Osteocyte (in vitro differentiated cells): ENCODE measurements around the gene PAPLN. TPM values are rescaled to one million over a fixed set of nuclear protein-coding genes. Genes with fewer than 3 reads are reported as not detected.

Experiments
- DNase-seq: peaks from one replicate; pipeline ENCODE4 v3.0.0; 2021; ENCODE audit warnings: mixed read lengths; ENCODE audit not compliant: unreplicated experiment; ENCODE audit errors: extremely low spot score
- H3K27ac Mint-ChIP-seq: one replicate; pipeline ENCODE4 v1.8.0; 2021; ENCODE audit warnings: mild to moderate bottlenecking, mixed read lengths; ENCODE audit not compliant: unreplicated experiment
- H3K27me3 Mint-ChIP-seq: one replicate; pipeline ENCODE4 v1.8.0; 2021; ENCODE audit warnings: mixed read lengths; ENCODE audit not compliant: unreplicated experiment
- H3K36me3 Mint-ChIP-seq: one replicate; pipeline ENCODE4 v1.8.0; 2021; ENCODE audit warnings: mixed read lengths; ENCODE audit not compliant: unreplicated experiment
- H3K4me1 Mint-ChIP-seq: one replicate; pipeline ENCODE4 v1.8.0; 2021; ENCODE audit warnings: mixed read lengths; ENCODE audit not compliant: unreplicated experiment
- H3K4me3 Mint-ChIP-seq: one replicate; pipeline ENCODE4 v1.8.0; 2021; ENCODE audit warnings: mild to moderate bottlenecking, moderate library complexity, mixed read lengths; ENCODE audit not compliant: unreplicated experiment
- H3K9me3 Mint-ChIP-seq: one replicate; pipeline ENCODE4 v1.8.0; 2021; ENCODE audit warnings: mixed read lengths; ENCODE audit not compliant: unreplicated experiment
- total RNA-seq: library from RNA; stranded (reverse); gene quantifications from 2 replicates; pipeline ENCODE4 v1.2.1, GENCODE V29; 2021
- TF ChIP-seq, protein P1 (sequence below): fragments of 200-600 bp; sonication (generic); IDR thresholded peaks from 2 replicates; pipeline ENCODE4 v1.5.0; 2021; ENCODE audit warnings: antibody characterized with exemption, mild to moderate bottlenecking, moderate library complexity

PAPLN gene
- total RNA-seq, 1 donor from 2014 or later = 44.3 TPM

DNA sequence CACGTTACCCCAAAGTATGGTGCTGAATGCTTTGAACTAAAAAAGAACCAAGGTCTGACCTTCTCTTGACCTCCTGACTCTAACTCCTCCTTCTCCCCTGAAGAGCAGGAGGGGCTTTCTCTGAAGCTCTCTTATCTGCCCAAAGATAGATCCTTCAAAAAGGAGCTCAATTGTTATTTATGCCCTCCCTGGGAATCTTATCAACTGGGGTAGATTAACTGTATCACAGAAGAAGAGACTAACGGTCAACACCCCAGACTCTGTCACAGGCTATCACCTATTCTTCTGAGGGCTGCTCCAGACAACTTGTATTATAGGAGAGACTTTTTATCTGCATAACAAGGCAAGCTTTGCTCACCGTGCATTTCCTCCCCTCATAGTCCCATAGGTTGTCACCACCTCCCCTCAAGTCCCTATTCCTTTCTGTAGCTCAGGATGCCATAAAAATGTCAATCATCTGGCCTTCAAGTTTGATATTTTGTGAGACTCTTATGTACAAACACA lies 86.6 kb downstream of the PAPLN start:
- H3K4me1 Mint-ChIP-seq = peaks cover 12% of the 10 kb centered on the region
- no peak overlapping the region for H3K4me3 Mint-ChIP-seq
- H3K27ac Mint-ChIP-seq = no peak overlapping the region
- peaks cover 6% of the 10 kb centered on the region for H3K36me3 Mint-ChIP-seq
- no peak for DNase-seq
- TF ChIP-seq, protein P1, sequence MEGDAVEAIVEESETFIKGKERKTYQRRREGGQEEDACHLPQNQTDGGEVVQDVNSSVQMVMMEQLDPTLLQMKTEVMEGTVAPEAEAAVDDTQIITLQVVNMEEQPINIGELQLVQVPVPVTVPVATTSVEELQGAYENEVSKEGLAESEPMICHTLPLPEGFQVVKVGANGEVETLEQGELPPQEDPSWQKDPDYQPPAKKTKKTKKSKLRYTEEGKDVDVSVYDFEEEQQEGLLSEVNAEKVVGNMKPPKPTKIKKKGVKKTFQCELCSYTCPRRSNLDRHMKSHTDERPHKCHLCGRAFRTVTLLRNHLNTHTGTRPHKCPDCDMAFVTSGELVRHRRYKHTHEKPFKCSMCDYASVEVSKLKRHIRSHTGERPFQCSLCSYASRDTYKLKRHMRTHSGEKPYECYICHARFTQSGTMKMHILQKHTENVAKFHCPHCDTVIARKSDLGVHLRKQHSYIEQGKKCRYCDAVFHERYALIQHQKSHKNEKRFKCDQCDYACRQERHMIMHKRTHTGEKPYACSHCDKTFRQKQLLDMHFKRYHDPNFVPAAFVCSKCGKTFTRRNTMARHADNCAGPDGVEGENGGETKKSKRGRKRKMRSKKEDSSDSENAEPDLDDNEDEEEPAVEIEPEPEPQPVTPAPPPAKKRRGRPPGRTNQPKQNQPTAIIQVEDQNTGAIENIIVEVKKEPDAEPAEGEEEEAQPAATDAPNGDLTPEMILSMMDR = no peak
- no peaks in the 10 kb centered on the region for H3K9me3 Mint-ChIP-seq
- H3K27me3 Mint-ChIP-seq = no peaks in the 10 kb centered on the region

Other genes starting within 250 kb of the PAPLN start
- 38.1 and 41.5 TPM in 2 replicates for gene ZFYVE1, start 210.4 kb upstream of the PAPLN start, total RNA-seq
- 58.6 and 62.7 TPM in 2 replicates for gene RBM25, start 179.0 kb upstream of the PAPLN start, total RNA-seq
- gene PSEN1, start 101.0 kb upstream of the PAPLN start, total RNA-seq = 64.4 and 64.6 TPM in 2 replicates
- 72.7 and 73.7 TPM in 2 replicates for gene NUMB, start 221.0 kb downstream of the PAPLN start, total RNA-seq